Fibroblast of lung (primary cell): ENCODE results near the gene PASD1.

Experiments
- CTCF ChIP-seq, 2 donors: IDR thresholded peaks in 1 of 2; conservative IDR thresholded peaks in 1 of 2; 1 replicate in 1 of 2; 2 replicates in 1 of 2; pipeline ENCODE4 v1.5.1; 2011 to 2012; ENCODE audit warnings: low read length in 2 of 2, control low read depth in 1 of 2, inconsistent platforms in 1 of 2, low read depth in 1 of 2, mild to moderate bottlenecking in 1 of 2
- EZH2 ChIP-seq: IDR thresholded peaks from 2 replicates; pipeline ENCODE4 v1.5.1; 2012; ENCODE audit warnings: low read length, control low read depth, mild to moderate bottlenecking; ENCODE audit errors: missing control alignments

GRCh38 chrX:151634937-151635336, 71.5 kb downstream of the PASD1 start:
- TF ChIP-seq CTCF (conservative IDR thresholded peaks at IDR 0.05 in 1 of 2, IDR thresholded peaks at IDR 0.05 in 1 of 2; ENCODE audit: low read depth in 1 of 2, low read length in 2 of 2) (no peak), EZH2 (no peak)
